HepG2 (cell line): Measurements from ENCODE around the gene ANKRD18B.

Experiments used
- BHLHE40 ChIP-seq: IDR thresholded peaks from 2 replicates; pipeline ENCODE4 v1.6.1; 2011; ENCODE audit warnings: low read length, improper control_type of control experiment
- USF2 ChIP-seq, 2 experiments: sonication (generic) in 1 of 2; formaldehyde crosslinking in 1 of 2; IDR thresholded peaks; 2 replicates each; pipeline versions ENCODE4 v1.5.1 to v1.6.1; 2011 to 2020; ENCODE audit warnings: borderline replicate concordance in 1 of 2, low read depth in 1 of 2, low read length in 1 of 2, mild to moderate bottlenecking in 1 of 2, missing genetic modification reagents in 1 of 2, moderate library complexity in 1 of 2
- ZNF841 ChIP-seq: sonication (generic); formaldehyde crosslinking; IDR thresholded peaks from 2 replicates; pipeline ENCODE4 v1.8.1; 2023; ENCODE audit warnings: missing genetic modification reagents, borderline replicate concordance
- TF ChIP-seq, protein P1 (sequence below): sonication (generic); formaldehyde crosslinking; IDR thresholded peaks from 2 replicates; pipeline ENCODE4 v1.5.0; 2020; ENCODE audit warnings: mild to moderate bottlenecking, missing genetic modification reagents, moderate library complexity

GRCh38 chr9:33620738-33621439, 96.8 kb downstream of the ANKRD18B start:
- no peak for TF ChIP-seq BHLHE40
- TF ChIP-seq, protein P1, sequence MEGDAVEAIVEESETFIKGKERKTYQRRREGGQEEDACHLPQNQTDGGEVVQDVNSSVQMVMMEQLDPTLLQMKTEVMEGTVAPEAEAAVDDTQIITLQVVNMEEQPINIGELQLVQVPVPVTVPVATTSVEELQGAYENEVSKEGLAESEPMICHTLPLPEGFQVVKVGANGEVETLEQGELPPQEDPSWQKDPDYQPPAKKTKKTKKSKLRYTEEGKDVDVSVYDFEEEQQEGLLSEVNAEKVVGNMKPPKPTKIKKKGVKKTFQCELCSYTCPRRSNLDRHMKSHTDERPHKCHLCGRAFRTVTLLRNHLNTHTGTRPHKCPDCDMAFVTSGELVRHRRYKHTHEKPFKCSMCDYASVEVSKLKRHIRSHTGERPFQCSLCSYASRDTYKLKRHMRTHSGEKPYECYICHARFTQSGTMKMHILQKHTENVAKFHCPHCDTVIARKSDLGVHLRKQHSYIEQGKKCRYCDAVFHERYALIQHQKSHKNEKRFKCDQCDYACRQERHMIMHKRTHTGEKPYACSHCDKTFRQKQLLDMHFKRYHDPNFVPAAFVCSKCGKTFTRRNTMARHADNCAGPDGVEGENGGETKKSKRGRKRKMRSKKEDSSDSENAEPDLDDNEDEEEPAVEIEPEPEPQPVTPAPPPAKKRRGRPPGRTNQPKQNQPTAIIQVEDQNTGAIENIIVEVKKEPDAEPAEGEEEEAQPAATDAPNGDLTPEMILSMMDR (CRISPR knock-in tag): no peak
- no peak for TF ChIP-seq ZNF841
- TF ChIP-seq USF2 (IDR thresholded peaks at IDR 0.05; ENCODE audit: low read depth, low read length): no peak
- no peak for TF ChIP-seq USF2 (CRISPR knock-in tag; IDR thresholded peaks at IDR 0.05; ENCODE audit: borderline replicate concordance)
